HG03520 (cell line): ENCODE measurements around the gene NTNG2.

Experiments used
- ATAC-seq: cut with Tn5 transposase; IDR thresholded peaks from one replicate; pipeline ENCODE4 v1.9.1; 2021; ENCODE audit warnings: mild to moderate bottlenecking, moderate library complexity; ENCODE audit not compliant: unreplicated experiment

Gene NTNG2

DNA sequence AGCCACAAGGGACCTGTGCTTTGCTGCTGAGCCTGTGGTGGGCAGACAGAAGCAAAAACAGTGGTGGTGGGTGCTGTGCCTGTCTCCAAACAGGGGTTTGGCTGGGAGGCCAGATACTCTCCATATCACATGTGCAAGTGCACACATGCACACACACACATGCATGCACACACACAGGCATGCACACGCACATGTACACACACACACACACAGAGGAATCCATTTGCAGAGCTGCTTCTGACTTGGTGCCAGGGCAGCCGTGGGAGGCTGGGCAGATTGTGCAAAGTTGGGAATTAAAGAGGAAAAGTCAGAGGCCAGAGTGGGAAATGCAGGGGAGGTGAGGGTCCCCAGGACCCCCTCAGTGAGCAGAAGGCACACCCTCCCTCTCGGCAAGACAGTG is 71.3 kb downstream of the NTNG2 start:
- ATAC-seq: no peak

DNA sequence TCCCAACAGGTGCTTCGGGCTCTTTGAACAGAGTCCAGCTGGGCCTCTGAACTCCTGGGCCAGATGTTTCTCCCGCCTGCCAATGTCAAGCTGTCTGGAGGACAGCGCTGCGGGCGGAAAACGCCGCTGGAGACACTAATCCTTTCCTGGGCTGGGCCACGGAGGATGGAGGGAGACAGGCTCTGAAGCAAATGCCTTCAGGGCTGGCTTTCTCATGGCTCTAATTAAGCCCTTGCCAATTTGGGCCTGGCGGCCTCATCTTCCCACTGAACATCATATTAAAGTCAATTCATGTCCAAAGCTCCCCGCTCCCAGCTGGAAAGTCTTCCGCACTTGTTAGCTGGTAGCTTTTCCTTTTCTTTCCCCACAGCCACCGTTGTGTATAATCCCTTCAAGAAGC is 72.7 kb downstream of the NTNG2 start:
- ATAC-seq: no peak

DNA sequence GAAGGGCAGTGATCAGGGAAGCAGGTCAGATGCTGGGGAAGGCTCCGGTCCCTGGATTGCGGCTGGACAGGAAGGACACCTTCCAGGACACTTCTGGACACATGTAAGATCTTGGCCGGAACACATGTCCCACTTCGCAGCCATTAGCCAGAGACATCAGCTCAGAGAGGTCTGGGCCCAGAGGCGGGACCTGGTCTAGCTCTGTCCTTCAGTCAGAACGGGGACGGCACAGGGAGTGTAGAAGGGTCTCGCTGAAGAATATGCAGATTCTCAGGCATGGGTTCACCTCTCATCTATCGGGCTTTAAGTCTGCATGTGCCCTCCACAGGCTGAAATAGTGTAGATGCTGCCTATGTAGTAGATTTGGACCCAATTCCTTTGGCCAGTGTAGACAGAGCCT is 73.3 kb downstream of the NTNG2 start:
- ATAC-seq: no peak

DNA sequence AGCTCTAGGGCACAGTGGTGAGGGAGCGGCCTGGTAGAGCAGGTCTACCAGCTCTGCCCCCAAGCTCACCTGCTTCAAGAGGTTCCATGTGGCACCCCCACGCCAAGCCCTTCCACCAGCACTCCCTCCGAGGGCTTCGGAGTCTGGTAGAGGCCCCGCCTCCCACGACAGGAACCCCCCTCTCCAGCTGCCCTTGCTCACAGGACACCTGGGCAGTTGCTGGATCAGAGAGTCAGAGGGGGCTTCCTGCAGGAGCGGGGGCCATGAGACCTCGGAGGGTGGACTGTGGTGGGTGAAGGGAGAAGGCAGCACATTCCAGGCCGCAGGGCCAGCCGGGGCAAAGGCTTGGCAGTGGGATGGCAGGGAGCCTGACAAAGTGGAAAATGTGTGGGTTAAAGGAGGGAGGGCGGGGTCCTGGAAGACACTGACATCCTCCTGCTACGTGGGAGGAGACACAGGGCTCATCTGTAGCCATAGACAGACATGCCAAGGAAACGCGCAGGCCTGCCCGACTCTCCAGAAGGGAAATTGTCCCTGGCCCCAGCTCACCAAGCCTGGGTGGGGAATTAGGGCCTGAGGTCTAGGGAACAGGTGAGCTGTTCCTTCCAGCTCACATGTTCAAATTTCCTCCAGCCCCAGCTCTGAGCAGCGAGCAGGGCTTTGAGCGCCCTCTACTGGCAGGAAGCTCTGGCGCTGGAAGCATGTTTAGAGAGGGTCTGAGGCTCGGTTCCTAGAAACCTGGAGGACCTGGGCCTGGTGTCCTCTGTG is 74.2 kb downstream of the NTNG2 start:
- no peak for ATAC-seq

DNA sequence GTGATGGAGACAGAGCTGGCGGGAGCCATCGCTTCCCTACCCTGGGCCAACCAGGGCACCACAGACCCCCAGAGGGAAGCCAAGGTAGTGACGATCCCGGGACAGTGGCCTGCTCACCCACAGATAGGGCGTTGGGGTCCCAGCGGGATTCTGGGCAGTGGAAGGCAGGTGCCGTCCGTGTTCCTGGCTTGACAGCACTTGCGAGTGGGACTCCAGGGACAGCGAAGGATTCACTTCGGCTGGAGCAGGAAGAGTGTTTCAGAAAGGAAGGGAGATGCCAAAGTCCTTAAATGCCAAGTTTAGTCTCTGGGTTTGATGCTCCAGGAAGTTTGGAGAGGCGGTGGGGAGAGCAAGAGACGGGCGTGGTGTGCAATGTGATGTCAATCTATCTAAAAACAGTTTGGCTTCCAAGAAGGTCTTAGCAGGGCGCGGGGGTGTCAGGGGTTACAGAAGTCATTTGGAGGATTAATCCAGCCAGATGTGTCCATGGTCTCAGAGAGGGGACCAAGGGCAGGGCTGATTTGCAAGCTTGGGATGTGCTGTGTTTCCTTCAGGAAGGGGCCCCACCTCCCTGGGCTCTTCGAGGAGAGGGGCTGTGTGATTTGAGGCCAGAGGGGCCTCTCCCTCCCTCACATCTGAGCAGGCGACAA is 74.9 kb downstream of the NTNG2 start:
- ATAC-seq: no peak

DNA sequence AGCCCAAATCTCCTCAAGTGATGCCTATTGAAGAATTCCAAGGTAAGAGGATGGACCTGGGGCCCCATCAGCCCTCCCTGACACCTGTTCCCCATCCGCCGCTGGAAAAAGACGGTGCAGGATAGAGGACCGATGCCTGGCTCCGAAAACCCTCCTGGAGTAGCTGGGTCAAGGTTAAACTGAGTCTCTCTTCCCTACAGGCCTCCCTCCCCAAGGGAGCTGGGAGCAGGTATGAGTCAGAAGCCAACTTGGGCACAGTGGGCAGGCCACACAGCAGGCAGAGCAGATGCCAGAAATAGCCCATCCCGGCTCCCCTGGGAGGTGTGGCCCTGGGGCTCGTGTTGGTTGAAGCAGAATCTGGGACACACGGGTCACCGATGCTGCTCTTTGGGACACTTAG is 75.6 kb downstream of the NTNG2 start:
- ATAC-seq: no peak

GRCh38 chr9:132238026-132238972 is 76.4 kb downstream of the NTNG2 start:
- no peak for ATAC-seq

- no peak for ATAC-seq
These were observed 77.1 kb downstream of the NTNG2 start for GRCh38 chr9:132238992-132239391.

DNA sequence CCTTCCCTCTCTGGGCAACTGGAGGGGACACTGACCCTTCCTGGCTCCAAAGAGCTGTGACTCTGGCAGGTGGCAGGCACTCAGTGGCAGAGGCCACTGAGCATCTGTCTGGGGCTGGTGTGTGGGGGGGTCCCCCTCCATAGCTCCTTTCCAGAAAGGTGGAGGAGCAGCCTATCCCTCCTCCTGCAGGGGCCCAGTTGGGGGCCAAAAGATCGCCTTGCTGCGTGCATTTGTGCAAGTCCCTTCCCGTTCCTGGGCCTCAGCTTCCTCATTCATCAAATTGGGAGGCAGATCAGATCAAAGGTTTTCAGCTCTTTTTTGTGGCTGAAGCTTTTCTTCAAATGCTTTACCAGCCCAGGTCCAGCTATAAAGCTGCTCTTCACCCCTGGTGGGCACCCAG is 77.7 kb downstream of the NTNG2 start:
- no peak for ATAC-seq

- ATAC-seq: no peak
These were observed 78.4 kb downstream of the NTNG2 start for GRCh38 chr9:132239999-132240840.

- ATAC-seq: peak; percentile 47
These were observed 79.1 kb downstream of the NTNG2 start for GRCh38 chr9:132240841-132241482.

DNA sequence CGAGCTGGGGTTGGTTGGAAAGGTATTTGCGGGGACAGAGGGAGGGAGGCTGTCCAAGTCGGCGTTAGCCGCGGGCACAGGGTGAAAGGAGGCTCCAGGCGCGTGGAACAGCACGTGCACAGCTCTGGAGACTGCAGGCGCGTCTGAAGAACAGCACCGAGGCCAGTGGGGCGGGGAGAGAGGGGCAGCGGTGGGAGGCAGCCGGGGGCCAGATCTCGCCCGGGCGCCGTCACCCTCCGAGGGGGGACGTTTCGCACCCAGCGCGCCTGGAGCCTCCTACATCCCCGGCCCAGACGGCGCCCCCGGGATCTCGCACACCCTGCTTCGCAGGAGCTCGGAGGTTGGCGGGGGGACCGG is 79.6 kb downstream of the NTNG2 start:
- ATAC-seq: no peak

DNA sequence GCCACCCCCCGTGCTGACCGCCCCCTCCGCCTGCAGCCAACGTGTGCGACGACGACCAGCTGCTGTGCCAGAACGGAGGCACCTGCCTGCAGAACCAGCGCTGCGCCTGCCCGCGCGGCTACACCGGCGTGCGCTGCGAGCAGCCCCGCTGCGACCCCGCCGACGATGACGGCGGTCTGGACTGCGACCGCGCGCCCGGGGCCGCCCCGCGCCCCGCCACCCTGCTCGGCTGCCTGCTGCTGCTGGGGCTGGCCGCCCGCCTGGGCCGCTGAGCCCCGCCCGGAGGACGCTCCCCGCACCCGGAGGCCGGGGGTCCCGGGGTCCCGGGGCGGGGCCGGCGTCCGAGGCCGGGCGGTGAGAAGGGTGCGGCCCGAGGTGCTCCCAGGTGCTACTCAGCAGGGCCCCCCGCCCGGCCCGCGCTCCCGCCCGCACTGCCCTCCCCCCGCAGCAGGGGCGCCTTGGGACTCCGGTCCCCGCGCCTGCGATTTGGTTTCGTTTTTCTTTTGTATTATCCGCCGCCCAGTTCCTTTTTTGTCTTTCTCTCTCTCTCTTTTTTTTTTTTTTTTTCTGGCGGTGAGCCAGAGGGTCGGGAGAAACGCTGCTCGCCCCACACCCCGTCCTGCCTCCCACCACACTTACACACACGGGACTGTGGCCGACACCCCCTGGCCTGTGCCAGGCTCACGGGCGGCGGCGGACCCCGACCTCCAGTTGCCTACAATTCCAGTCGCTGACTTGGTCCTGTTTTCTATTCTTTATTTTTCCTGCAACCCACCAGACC is 80.2 kb downstream of the NTNG2 start:
- peak; percentile 6 for ATAC-seq

- ATAC-seq: no peak
These were observed 80.8 kb downstream of the NTNG2 start for GRCh38 chr9:132242621-132243155.

DNA sequence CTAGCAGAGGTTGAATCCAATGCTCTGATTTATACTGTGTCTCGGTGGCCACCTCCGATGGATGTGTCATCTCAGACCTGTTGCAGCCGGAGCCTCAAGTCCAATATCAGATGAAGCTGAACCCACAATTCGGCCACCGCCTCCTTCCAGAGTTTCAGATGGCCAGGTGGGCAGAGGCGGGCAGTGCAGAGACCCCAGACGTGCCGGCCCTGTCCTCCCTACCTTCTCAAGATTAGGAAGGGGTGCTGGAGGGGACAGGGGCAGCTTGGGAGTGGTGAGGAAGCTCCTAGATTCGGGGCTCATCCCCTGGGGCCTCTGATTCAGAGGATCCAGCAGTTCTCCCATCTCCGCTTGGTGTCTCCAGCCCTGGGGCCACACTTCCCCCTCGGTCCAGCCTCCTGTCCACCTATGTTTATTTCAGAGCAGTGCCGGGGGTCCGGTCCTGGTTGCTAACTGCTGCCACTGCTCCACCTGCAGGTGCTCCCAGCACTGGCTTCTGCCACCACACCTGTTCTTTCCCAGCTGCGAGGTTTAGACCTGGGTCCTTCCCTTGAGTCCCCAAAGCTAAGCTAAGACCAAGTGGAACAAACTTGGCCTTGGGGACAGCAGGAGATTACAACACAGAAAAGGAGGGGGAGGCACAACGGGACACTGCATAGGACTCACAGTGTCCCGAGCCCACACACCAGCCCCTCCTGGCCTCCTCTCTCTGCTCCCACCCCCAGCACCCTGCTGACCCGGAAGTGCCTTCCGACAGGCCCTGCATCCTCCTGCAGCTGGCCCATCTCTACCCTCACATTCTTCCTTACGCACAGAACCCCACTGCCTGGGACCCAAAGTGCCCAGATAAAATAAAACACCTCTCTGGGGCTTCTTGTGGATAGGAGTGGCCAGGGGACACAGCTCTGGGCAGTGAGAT is 81.6 kb downstream of the NTNG2 start:
- ATAC-seq: no peak

DNA sequence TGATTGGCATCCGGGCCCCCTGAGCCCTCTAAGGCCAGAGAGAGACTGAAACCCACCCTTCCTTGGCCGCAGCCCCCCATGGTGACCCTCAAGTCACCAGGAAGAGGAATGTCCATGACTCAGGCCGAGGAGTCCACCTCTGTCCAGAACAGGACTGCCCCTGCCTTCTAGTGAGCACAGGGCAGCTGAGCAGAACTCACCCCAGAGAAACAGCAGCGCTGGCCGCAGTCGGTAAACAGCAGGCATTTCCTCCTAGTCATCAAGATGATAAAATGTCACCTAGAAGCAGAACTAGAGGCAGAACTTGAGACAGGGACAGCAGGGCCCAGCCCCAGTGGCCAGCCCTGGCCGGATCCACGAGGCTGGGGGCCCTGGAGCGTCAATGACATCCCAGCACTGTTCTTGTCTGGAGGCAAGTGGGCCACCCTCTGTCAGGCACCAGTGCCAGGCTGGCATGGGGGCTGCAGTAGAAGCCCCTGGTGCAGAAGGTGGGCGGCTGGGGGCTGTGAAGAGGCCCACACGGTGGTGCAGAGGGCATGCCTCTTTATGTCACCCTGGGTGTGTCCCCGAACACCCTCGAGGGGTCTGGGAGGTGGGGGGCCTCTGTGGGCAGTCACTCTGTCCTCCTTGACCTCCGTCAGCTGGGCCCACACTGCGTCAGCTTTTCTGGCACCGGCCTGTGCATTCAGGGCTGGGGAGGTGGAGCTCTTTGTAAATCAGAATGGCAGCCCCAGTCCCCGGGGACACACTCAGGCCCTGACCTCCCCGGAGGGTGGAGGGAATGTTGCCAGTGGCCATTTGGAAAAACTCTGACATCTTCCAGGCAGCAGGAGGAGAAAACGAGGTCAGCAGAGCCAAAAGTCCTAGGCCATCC is 83.0 kb downstream of the NTNG2 start:
- no peak for ATAC-seq

DNA sequence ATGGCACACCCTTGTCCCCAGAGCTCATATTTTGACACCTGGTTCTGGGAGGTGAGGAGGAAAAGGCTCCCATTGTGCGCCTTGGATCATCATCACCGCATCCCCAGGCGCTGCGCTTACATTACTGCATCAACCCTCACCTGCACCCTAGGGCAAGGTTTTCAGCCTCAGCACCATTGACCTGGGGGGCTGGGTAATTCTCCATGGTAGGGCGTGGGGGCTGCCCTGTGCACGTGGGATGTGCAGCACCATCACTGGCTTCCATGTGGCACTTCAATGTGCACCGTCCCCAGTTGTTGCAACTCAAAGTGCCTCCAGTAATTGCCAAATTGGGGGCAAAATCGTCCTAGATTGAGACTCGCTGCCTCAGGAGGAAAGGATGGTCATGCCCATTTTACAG is 83.6 kb downstream of the NTNG2 start:
- ATAC-seq: no peak
